Tongue (tissue), 2 donors: ENCODE measurements around the gene NFIB. TPM values are rescaled to one million over a fixed set of nuclear protein-coding genes. Genes with fewer than 3 reads are reported as not detected.

ENCODE experiments used
- DNase-seq: peaks from one replicate; pipeline ENCODE4 v3.0.0-alpha.2; 2015
- total RNA-seq: library from RNA; depleted of rRNA; stranded (reverse); fragments of >200 nt; gene quantifications from one replicate; pipeline ENCODE4 v1.2.3, GENCODE V29; 2014

The NFIB gene
- total RNA-seq, 1 donor from 2014 or later: 161 TPM

- peak; percentile 56 for DNase-seq
These were observed 5.1 kb upstream of the NFIB start for GRCh38 chr9:14318934-14319580.

- DNase-seq: peak; percentile 21
These were observed 4.4 kb upstream of the NFIB start for GRCh38 chr9:14318361-14318760.

- peak; percentile 37 for DNase-seq
These were observed 3.9 kb upstream of the NFIB start for GRCh38 chr9:14317667-14318320.

- DNase-seq: peak; percentile 57
These were observed 2.8 kb upstream of the NFIB start for GRCh38 chr9:14316602-14317300.

- DNase-seq: peak; percentile 88
These were observed 2.1 kb upstream of the NFIB start for GRCh38 chr9:14315875-14316601.

GRCh38 chr9:14314929-14315874, 1.3 kb upstream of the NFIB start:
- peak; percentile 97 for DNase-seq

GRCh38 chr9:14314424-14314928, 535 bp upstream of the NFIB start:
- peak; percentile 96 for DNase-seq

GRCh38 chr9:14313378-14313940, 482 bp downstream of the NFIB start:
- peak; percentile 79 for DNase-seq

- peak; percentile 70 for DNase-seq
These were observed 1.1 kb downstream of the NFIB start for GRCh38 chr9:14312719-14313377.

- DNase-seq: peak; percentile 56
These were observed 1.8 kb downstream of the NFIB start for GRCh38 chr9:14311956-14312685.

GRCh38 chr9:14311171-14311949, 2.6 kb downstream of the NFIB start:
- peak; percentile 60 for DNase-seq

GRCh38 chr9:14310311-14310710, 3.6 kb downstream of the NFIB start:
- peak; percentile 61 for DNase-seq

GRCh38 chr9:14309403-14309802, 4.5 kb downstream of the NFIB start:
- DNase-seq: peak; percentile 82

- peak; percentile 56 for DNase-seq
These were observed 5.1 kb downstream of the NFIB start for GRCh38 chr9:14308853-14309145.

GRCh38 chr9:14307989-14308852, 5.7 kb downstream of the NFIB start:
- peak; percentile 78 for DNase-seq

- DNase-seq: peak; percentile 67
These were observed 7.0 kb downstream of the NFIB start for GRCh38 chr9:14306672-14307660.

- no peak for DNase-seq
These were observed 7.8 kb downstream of the NFIB start for GRCh38 chr9:14306188-14306587.
